Measurements from ENCODE around the gene CELF1. TPM values are rescaled to one million over a fixed set of nuclear protein-coding genes. Genes with fewer than 3 reads are reported as not detected.

CELF1 gene
- total RNA-seq: 100 to 1,000 TPM; 193 to 208 TPM
- 74.3 TPM for polyA plus RNA-seq (ENCODE audit: insufficient read depth, low read depth, low replicate concordance)
- long read RNA-seq, donor 1, partial matches to known transcripts: 223 of 223 reads
- long read RNA-seq, donor 1, other reads (novel, unspliced or antisense): 0 of 223 reads
- long read RNA-seq, donor 2, partial matches to known transcripts: 45 of 97 reads
- long read RNA-seq, donor 2, other reads (novel, unspliced or antisense): 51 of 97 reads

GRCh38 chr11:47552566-47553405, at the start of gene CELF1:
TSS of gene CELF1 (minus strand) at chr11:47553132. CDS start at chr11:47499523, 53,609 bp downstream.
- TF ChIP-seq CTCF (IDR thresholded peaks at IDR 0.05) (peak; percentile 87 to 97 (median 89)), POLR2A (IDR thresholded peaks at IDR 0.05) (no peak)
- WGBS, 2 donors: 0 to 1% methylated on average over 10 to 78 of the region's 89 CpGs
- intact Hi-C loops (cut with DNase I; ENCODE audit: low total_unique reads): no loop called here
- Histone ChIP-seq H3K4me3 (peak within 1 kb of the TSS; percentile 90 to 92), H3K27me3 (no peaks in the 10 kb centered on the region), H3K36me3 (ENCODE audit: low read depth, missing control alignments) (no peaks in the 10 kb centered on the region), H3K4me1 (peaks cover 16% of the 10 kb centered on the region), H3K9me3 (no peaks in the 10 kb centered on the region), H3K27ac (peak within 1 kb of the TSS; percentile 91 to 95)
- peak; percentile 95 for DNase-seq

GRCh38 chr11:47599902-47600301, 47.0 kb upstream of the CELF1 start:
- H3K36me3 ChIP-seq (ENCODE audit: low read depth, missing control alignments): no peaks in the 10 kb centered on the region
- no peak for TF ChIP-seq CTCF (IDR thresholded peaks at IDR 0.05)
- no peak for TF ChIP-seq POLR2A (IDR thresholded peaks at IDR 0.05)
- intact Hi-C loops (cut with DNase I; ENCODE audit: low total_unique reads): no loop called here
- no peak overlapping the region for H3K27ac ChIP-seq
- H3K27me3 ChIP-seq: no peaks in the 10 kb centered on the region
- no peak overlapping the region for H3K4me3 ChIP-seq
- no peak for DNase-seq
- no peaks in the 10 kb centered on the region for H3K4me1 ChIP-seq
- 70 to 74% methylated on average over 4 of the region's 4 CpGs for WGBS, 2 donors
- no peaks in the 10 kb centered on the region for H3K9me3 ChIP-seq

GRCh38 chr11:47595967-47596366, 43.0 kb upstream of the CELF1 start:
- Histone ChIP-seq H3K27ac (no peak overlapping the region), H3K9me3 (no peaks in the 10 kb centered on the region), H3K27me3 (no peaks in the 10 kb centered on the region), H3K36me3 (ENCODE audit: low read depth, missing control alignments) (no peaks in the 10 kb centered on the region), H3K4me3 (no peak overlapping the region), H3K4me1 (peaks cover 4% of the 10 kb centered on the region)
- intact Hi-C loops (cut with DNase I; ENCODE audit: low total_unique reads): no loop called here
- WGBS, 2 donors: 88 to 94% methylated on average over 1 of the region's 1 CpG
- TF ChIP-seq POLR2A (IDR thresholded peaks at IDR 0.05) (no peak), CTCF (IDR thresholded peaks at IDR 0.05) (no peak)
- DNase-seq: no peak

- Histone ChIP-seq H3K27me3 (no peaks in the 10 kb centered on the region), H3K9me3 (no peaks in the 10 kb centered on the region), H3K36me3 (ENCODE audit: low read depth, missing control alignments) (no peaks in the 10 kb centered on the region), H3K4me1 (peaks cover 4% of the 10 kb centered on the region), H3K4me3 (no peak overlapping the region), H3K27ac (no peak overlapping the region)
- TF ChIP-seq POLR2A (IDR thresholded peaks at IDR 0.05): no peak
- TF ChIP-seq CTCF (IDR thresholded peaks at IDR 0.05): no peak
- intact Hi-C loops (cut with DNase I; ENCODE audit: low total_unique reads): no loop called here
- DNase-seq: no peak
- WGBS, 2 donors: 74 to 78% methylated on average over 5 to 7 of the region's 7 CpGs
Observed at GRCh38 chr11:47595029-47595428, 42.1 kb upstream of the CELF1 start.
